Rectal smooth muscle tissue (tissue), 1 donor: ENCODE data around the gene JTB.

Source experiments
- H3K27ac ChIP-seq: one replicate; pipeline ENCODE4 v1.7.0; 2013; ENCODE audit warnings: low read depth, low read length, inconsistent platforms
- H3K27me3 ChIP-seq: one replicate; pipeline ENCODE4 v1.7.0; 2013; ENCODE audit warnings: low read length; ENCODE audit not compliant: control insufficient read depth, insufficient read depth
- H3K36me3 ChIP-seq: one replicate; pipeline ENCODE4 v1.7.0; 2013; ENCODE audit warnings: low read length; ENCODE audit not compliant: control insufficient read depth, insufficient read depth
- H3K4me1 ChIP-seq: one replicate; pipeline ENCODE4 v1.7.0; 2013; ENCODE audit warnings: low read length; ENCODE audit not compliant: control insufficient read depth, insufficient read depth
- H3K4me3 ChIP-seq: one replicate; pipeline ENCODE4 v1.7.0; 2013; ENCODE audit warnings: low read length
- H3K9ac ChIP-seq: one replicate; pipeline ENCODE4 v1.7.0; 2013; ENCODE audit warnings: low read length

JTB gene

GRCh38 chr1:153933955-153934354 lies 43.5 kb downstream of the JTB start:
- Histone ChIP-seq H3K27ac (no peak overlapping the region), H3K9ac (no peak overlapping the region), H3K4me1 (no peaks in the 10 kb centered on the region), H3K27me3 (no peaks in the 10 kb centered on the region), H3K4me3 (no peak overlapping the region), H3K36me3 (peaks cover 48% of the 10 kb centered on the region)

DNA sequence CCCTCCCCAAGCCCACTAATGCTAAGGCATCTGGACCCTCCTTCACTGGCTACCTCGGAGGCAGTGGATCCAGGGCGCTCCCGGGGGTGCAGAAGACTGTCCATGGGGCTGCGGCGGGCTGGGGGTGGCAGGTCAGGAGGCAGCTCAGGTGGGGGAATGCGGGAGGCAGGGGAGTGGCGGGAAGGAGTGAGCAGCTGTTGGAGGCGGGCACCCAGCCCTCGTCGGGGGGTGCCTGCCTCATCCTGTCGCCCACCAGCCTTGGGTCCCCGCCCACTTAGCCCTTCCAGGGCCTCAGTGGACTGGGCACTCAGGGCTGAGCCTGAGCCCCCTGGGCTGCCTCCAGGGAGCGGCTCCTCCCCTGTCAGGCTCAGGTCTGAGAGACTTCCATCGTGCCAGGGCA lies 44.0 kb downstream of the JTB start:
- H3K27ac ChIP-seq, result no peak overlapping the region
- no peak overlapping the region for H3K9ac ChIP-seq
- H3K4me1 ChIP-seq, result no peaks in the 10 kb centered on the region
- H3K36me3 ChIP-seq, result peaks cover 45% of the 10 kb centered on the region
- H3K4me3 ChIP-seq, result no peak overlapping the region
- no peaks in the 10 kb centered on the region for H3K27me3 ChIP-seq

- Histone ChIP-seq H3K27ac (no peak overlapping the region), H3K36me3 (peaks cover 40% of the 10 kb centered on the region)
These were observed 45.0 kb downstream of the JTB start for GRCh38 chr1:153932156-153933131.

GRCh38 chr1:153929981-153930948 lies 47.2 kb downstream of the JTB start:
- H3K4me1 ChIP-seq, result no peaks in the 10 kb centered on the region
- H3K4me3 ChIP-seq, result no peak overlapping the region
- H3K9ac ChIP-seq, result no peak overlapping the region
- no peaks in the 10 kb centered on the region for H3K27me3 ChIP-seq
- H3K27ac ChIP-seq, result no peak overlapping the region
- peaks cover 20% of the 10 kb centered on the region for H3K36me3 ChIP-seq

More at GRCh38 chr1:153932156-153933131, 45.0 kb downstream of the JTB start:
- no peak overlapping the region for H3K4me3 ChIP-seq
- no peak overlapping the region for H3K9ac ChIP-seq
- H3K27me3 ChIP-seq, result no peaks in the 10 kb centered on the region
- H3K4me1 ChIP-seq, result no peaks in the 10 kb centered on the region

DNA sequence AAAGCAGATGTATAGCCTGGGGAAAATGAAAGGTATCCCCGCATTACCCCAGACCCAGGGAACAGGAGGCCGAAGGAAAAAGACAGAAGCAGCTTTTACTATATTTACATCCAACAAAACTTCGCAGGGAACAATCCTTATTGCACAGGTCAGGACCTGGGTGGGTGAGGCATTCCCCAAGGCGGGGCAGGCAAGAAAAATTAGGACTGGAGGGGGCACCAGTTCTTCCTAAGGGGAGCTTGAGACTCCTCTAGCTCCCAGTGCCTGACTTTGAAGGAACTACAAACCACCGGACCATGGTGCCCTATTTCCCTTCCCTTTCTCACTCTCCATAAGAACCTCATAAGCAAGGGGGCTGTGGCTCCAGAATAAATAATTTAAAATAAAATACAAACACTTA lies 48.0 kb downstream of the JTB start:
- Histone ChIP-seq H3K36me3 (peaks cover 13% of the 10 kb centered on the region), H3K4me3 (no peak overlapping the region), H3K27me3 (no peaks in the 10 kb centered on the region), H3K27ac (no peak overlapping the region), H3K4me1 (no peaks in the 10 kb centered on the region), H3K9ac (no peak overlapping the region)

DNA sequence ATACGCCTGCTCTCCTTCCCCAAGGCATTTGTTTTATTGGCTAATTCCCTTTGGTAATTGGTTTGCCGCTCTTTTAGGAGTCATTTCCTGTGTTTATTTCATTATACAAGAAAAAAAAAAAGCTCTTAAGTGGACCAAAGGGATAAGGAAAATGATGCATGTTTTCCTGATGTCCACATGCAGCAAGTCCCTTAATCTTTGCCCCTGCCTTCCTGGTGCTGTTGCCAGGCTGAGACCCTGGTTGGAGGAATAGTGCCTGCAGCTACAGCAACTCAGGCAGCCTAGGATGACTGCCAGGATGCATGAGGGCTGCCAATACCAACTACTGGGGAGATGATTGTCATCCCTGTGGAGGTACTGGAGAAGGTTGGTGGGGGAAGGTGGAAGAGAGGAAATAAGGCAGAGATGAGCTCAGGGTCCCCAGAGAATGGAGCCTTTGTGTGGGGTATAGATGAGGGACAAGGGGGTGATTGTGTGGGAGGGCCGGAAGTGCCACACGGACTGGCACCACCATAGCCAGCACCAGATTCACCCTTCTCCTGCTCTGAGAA lies 48.6 kb downstream of the JTB start:
- Histone ChIP-seq H3K27ac (no peak overlapping the region), H3K36me3 (peaks cover 13% of the 10 kb centered on the region), H3K4me1 (peaks cover 2% of the 10 kb centered on the region), H3K9ac (no peak overlapping the region), H3K27me3 (no peaks in the 10 kb centered on the region), H3K4me3 (no peak overlapping the region)

GRCh38 chr1:153928245-153928644 lies 49.2 kb downstream of the JTB start:
- peaks cover 7% of the 10 kb centered on the region for H3K4me1 ChIP-seq
- no peak overlapping the region for H3K27ac ChIP-seq
- H3K36me3 ChIP-seq, result peaks cover 13% of the 10 kb centered on the region
- H3K9ac ChIP-seq, result no peak overlapping the region
- H3K27me3 ChIP-seq, result no peaks in the 10 kb centered on the region
- no peak overlapping the region for H3K4me3 ChIP-seq

GRCh38 chr1:153926405-153926804 lies 51.1 kb downstream of the JTB start:
- Histone ChIP-seq H3K27me3 (no peaks in the 10 kb centered on the region), H3K36me3 (peaks cover 4% of the 10 kb centered on the region), H3K4me3 (no peak overlapping the region), H3K27ac (no peak overlapping the region), H3K4me1 (peaks cover 10% of the 10 kb centered on the region), H3K9ac (no peak overlapping the region)
